ENCODE measurements around the gene HS6ST1.
"Not testable (repeated sequence)": the region's sequence is repeated elsewhere in the genome, so short reads cannot be mapped to it uniquely, and the experiment has no call there.

Gene HS6ST1

DNA sequence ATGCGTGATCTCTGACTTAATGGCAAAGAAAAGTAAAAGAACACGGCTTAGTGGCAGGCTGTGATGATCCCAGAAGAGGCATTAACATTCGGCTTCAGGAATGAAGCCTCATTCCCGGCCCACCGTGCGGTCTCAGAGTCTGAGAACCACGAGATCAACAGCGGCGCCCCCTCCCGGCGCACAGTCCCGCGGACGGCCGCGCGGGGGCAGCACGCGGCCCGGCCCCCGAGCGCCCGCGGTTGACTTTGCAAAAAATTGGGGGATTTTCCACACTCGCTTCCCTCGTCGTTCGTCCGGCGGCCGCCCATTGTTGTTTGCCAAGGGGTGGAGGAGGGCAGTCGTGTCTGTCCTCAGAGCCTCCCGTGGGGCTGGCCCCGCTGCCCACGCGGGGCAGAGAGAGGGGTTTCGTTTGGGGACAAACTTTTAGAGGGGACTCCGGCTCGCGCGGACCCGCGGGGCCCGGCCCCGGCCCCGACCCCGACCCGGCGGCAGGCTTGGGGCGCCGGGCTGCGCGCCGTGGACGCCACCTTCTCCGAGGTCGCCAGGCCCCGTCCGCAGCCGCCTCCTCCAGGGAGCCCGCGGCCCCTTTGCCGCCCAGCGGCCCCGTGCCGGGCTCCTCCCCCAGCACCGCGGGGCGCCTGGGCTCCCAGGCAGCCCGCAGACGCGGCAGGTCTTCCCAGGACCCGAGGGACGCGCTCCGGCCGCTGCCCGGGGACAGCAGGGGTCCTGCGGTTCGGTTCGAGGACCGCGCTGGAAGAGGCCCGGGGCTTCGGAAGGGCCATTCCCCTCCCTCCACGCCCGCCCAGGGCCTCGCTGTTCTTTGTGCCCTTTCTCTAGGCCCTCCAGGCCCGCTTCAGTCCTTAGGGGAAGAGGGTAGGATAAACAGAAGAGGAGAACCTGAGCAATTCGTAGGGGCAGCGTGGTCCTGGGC is 3.4 kb upstream of the HS6ST1 start:
- peak; percentile 75 for DNase-seq

DNA sequence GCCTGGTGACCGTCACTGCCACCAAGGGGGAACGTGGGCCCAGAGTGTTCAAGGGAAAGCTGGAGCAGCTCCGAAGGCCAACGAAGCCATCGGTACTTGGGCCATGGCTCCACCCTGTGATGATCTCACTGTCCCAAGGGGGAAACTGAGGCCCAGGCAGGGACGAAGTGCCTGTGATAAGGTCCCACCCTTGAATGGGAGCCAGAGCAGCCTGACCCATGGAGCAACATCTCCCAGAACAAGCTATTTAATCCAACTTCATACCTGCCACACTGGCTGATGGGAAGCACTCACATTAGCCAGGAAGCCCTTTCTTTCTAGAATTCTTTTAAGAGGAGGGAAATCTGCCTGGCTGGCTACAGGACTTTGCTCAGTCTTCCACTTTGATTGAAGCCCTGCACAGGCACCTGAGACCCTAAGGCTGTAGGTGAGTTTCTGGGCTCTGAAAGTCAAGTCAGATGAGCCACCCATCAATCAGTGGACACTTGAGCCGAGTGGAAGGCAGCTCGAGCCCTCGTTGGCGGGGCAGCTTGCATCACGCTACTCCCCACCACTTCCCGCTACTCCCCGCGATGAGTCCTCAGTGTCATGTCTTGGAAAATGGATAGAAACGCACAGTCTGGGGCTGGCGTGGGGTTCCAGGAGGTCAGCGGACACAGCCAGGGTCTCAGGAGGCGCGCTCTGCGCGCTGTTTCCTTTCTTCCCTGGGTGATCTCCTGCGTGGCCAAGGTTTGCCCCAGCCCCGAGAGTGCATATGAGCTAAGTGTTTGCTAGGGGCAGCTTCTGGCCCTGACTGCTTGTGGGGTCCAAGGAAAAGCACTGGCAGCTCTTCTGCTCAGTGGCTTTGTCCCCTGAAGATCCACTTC is 2.5 kb upstream of the HS6ST1 start:
- no peak for DNase-seq

DNA sequence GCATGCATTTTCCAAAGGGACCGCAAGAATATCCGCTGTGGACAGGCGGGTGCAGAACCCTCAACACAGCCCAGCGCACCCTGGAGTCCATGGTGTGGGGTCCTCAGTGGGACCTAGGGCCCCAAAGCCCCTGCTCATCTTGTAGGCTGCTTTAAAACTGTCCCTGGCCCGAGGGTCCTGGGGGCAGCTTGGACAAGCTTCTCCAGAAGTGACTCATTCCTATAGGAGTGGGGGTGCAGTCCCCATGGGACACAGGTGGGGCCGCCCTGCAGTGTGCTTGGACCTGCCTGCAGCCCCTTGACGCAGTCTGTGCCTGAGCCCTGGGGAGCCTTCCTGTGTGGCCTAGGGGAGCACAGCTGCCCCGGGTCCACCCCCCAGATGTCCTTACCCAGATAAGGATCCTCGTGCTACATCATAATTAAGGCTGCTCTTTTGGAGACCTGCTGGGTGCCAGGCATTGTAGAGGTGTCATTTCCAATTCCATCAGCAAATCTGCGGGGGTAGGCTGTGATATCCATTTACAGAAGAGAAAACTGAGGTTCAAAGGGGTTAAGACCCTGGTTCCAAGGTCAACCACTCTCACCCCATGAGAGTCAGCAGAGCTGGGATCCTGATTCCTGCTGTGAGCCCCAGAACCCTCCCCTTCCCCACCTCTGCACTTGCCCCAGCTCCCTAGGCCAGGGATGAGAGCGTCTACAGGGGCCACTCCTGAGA is 1.7 kb upstream of the HS6ST1 start:
- no peak for DNase-seq

DNA sequence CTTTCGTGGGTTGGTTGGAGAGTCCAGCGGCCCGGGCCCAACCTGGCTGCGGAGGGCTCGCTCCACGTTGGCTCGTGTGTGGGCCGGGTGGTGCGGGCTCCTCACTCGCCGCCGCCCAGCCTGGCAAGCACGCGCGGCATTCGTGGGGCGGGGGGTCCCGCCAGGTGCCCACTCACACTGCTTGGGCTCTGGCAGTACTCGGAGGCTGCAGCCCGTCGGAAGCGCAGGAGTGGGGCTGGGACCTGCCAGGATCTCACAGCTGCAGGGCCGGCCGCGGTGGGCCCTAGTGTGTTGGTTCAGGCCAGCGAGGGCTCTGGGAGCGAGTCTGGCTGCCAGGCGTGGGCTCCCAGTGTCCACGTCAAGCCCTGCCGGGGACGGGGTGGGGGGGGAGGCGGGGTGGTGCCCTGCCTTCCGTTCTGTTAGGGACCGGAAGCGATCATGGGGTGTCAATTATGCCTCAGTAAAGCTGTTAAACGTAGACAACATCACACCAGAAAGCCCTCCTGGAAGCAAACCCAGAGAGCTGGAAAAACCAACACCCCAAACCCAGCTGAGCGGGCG is 1.0 kb upstream of the HS6ST1 start:
- no peak for DNase-seq

DNA sequence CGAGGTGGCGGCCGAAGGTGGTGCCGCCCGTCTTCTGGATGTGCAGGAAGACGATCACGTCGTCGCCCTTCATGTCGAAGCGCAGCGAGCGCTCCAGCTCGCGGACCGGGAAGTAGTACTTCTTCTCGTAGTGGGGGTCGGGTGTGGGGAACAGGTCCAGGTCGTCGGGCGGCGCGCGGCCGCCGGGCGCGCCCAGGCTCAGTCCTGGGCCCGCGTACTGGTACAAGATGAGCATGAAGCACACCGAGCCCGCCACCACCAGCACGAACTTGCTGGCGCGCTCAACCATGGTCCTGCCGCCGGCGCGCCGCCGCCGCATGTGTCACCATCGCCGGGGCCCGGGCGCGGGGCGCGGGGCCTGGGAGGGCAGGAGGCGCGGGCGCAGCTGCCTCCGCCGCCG is 423 bp downstream of the HS6ST1 start:
- DNase-seq = peak; percentile 19

DNA sequence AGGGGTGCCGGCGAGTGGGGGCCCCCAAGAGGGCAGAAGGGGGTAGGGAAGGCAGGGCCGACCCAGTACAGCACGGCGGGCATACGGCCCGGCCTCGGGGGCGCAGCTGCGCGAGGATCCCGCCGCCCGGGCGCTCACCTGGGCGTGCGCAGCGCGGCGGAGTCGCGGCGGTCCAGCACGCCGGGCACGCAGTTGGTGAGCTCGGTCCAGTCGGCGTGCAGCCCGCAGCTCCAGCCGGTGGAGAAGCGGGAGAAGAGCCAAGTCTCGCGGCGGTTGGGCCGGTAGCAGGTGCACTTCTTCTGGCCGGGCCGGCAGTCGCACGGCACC is 806 bp downstream of the HS6ST1 start:
- DNase-seq = not testable (repeated sequence)

DNA sequence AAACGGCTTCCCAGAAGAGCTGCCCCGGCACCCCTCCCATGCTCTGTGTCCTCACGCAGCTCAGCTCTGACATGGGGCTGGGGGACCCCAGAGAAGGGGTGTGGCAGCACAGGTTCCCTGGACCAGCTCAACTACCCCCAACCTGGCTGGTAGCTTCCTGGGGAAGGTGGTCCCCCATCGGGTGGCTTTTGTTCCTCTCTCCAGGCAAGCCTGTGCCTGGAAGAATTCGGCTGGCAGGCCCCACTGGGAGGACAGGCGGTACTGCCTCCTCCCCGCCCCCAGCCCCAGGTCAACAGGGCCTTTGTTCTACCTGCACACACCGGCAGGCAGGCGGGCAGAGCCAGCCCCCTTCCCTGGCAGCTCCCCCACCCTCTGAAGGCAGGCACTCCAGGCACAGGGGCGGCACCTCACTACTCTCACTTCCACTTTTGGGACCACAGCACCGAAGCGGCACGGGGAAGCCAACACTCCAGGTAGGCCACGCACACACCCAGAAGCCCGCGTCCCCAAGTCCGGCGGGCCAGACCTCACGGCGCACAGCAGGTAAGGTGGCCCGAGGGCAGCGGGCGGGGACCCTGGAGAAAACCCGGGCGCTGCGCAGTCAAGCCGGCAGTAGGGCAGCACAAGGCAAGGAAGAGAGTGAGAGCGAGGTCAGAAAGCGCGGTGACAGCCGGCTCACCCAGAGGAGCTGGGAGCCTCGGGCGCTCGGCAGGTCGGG is 1.3 kb downstream of the HS6ST1 start:
- DNase-seq = no peak

DNA sequence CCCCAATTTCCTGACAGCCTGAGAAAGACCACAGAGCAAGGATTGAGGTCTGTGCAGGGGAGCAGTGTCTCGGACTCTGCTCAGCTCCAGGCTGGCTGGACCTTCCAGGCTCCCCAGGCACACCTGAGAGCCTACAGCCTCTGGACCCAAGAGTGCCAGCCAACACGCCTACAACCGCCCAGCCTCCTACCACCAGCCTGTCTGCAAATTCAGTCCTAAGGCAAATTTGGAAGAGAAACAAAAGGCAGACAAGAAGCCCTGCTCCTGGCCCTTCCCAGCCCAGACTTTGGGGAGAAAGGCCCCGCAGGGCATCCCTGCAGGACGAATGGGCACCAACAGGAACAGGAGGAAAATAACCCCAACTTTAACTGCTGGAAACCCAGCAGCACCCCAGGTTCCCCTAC is 1.9 kb downstream of the HS6ST1 start:
- DNase-seq = no peak

DNA sequence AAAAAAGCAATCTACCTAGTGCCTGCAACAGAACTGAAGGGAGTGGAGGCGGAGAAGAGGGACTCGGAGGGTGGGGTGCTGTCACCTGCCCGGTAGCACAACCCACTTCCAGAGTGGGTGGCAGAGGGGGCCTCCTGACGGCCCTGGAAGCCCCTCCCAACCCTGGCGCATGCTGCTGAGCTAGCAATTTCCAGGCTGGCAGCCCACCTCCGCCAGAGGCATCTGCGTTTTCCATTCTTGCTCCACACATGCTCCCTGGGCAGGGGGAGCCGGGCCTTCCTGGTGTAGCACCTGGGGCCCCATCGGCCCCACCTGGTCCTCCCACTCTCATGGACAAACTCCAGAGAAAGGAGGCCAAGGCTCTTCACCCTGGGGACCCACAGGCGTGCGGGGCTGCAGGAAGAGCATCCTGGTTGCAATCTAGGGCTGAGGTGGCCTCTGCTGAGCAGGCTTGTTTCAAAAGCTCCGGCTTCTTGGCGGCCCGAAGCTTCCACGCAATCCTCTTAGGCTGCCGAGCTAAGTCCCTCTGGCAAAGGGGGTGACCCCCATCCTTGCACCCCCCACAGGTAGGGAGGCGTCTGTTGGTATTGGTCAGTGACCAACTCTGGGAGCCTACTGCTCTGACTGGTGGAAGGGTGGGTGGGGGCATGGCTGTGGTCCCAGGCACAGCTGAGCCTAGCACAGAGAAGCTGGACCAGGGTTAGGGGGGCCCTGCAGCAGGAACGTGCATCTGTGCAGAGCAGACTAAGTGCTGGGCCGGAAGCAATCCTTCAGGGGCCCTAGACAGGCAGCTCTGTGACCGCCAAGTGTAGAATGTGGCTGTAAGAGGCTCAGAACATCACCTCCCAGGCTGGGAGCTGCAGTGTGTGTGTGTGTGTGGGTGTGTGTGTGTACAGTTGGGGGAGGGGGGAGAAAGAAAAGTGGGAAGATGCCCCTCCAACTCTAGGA is 2.6 kb downstream of the HS6ST1 start:
- no peak for DNase-seq

DNA sequence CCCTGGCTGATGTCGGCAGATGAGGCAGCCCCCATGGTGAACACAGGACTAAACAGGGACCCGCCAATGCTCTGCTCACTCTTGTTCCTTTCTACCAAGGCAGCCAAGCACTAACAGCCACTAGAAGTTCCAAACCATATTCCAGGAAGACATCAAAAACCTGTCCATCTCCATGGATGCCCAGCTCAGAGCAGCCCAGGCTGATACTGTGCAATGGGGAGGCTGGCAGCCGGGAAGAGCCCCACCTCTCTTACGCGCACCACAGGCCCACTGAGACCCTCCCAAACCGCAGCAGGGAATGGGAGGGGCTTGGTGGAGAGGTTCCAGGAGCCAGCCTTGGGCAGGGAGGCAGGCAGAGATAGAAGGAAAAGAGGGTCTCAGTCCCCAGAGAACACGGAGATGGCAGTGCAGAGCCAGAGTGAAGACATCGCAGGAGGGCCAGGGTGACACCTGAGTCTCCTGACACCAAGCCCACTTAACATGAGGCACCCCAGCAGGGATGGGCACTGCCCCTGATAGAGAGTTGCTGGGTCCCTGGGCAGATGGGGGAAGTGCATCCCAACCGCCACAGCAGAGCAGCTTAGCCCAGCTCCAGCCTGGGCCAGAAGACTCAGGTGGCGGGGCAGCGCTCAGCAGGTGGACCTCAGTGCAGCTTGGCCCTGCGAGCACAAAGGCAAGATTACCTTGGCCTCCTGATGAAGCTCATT is 3.4 kb downstream of the HS6ST1 start:
- no peak for DNase-seq

DNA sequence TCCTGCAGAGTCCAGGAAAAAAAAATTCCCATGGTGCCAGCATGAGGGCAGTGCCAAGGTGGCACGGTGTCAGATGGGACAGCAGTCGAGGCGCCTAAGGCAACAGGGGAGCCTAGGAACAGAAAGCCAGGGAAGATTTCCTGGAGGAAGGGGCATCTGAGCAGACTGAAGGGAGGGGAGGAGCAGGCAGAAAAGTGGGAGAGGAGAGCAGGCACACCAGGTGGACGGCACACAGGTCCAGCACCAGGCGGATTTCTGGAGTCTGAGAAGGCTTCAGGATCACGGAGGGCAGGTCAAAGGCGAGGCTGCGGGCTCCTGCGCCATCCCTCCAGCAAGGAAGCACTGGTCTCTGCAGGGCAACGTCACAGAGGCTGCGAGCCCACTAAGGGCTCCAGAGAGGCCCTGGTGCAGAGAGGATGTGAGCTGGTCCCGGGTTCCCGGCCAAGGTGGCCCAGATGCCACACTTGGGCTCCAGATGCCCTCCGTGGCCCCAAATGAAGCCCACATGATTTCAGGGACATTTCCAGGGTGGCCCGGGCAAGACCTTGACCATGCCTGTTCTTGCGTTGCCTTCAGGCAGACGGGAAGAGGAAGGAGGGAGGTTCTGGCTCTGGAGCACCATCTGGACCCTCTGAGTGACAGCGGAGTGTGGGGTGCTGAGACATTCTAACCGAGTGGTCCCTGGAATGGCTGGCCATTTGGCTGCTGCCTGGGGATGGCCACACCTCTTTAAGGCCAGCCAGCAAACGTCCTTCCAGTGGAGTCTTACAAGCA is 4.1 kb downstream of the HS6ST1 start:
- DNase-seq = no peak

DNA sequence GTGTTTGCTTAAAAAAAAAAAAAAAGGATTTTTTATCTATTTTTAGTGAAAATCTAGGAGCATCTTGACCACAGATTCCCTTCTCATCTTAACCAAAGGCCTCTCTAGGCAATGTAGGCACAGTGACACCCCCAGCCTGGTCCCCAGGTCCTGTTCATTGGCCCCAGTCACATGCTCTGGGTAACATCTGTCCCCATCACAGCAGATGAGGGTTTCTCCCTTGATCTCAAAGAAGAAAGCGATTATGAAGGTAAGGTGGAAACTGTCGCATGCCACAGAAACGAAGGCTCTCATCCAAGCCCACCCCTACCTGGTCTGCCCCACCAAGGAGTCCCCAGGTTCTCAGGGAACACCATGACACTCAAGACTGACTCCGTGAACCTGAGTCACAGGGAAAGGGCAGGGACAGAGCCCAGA is 4.7 kb downstream of the HS6ST1 start:
- no peak for DNase-seq

DNA sequence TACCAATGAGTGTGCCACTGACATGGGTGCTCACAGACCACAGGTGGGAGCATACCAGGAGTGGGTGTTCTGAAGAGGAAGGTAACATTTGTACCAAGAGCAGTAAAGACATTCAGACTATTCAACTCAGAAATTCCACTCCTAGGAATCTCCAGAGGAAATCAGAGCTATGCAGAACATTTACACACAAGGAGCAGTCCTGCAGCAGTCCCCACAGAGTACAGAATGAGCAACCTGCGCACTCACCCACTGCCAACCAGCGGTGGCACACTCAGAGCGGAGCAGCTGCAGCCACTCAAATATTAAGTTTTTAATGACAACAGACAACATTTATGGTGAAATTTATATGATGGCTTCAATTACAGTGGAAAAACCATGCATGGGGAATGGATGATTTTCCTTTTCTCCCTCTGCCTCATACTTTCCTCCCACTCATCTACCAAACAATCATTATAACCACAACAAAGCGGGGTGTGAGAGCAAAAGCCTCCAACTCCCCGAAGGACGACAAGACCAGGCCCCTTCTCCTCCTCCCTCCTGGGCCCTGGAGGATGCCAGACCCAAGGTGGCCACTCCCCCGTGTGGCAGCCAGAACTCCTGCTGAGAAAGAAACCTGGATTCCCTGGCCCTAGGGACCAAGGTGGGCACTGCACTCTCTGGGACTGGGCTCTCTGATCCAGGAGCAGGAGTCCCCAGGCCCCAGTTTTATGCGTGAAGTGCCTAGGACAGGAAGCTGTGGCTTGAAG is 5.4 kb downstream of the HS6ST1 start:
- DNase-seq = no peak

DNA sequence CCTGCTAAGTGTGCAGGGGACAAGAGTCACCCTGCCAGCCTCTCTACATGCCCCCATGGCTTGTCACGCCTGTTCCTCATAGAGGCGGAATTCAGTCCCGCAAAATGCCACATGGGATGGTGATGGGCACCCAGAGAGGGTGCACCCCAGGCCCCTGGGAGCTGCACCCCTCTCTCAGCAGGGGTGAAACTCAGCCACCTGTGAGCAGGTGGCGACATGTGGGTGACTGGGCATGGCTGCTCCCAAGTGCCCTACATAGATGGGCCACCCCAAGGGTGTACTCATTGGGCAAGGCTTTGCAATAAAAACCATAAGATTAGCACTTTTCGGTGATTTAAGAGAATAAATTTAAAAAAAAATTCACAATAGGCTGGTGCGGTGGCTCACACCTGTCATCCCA is 6.3 kb downstream of the HS6ST1 start:
- DNase-seq = no peak

DNA sequence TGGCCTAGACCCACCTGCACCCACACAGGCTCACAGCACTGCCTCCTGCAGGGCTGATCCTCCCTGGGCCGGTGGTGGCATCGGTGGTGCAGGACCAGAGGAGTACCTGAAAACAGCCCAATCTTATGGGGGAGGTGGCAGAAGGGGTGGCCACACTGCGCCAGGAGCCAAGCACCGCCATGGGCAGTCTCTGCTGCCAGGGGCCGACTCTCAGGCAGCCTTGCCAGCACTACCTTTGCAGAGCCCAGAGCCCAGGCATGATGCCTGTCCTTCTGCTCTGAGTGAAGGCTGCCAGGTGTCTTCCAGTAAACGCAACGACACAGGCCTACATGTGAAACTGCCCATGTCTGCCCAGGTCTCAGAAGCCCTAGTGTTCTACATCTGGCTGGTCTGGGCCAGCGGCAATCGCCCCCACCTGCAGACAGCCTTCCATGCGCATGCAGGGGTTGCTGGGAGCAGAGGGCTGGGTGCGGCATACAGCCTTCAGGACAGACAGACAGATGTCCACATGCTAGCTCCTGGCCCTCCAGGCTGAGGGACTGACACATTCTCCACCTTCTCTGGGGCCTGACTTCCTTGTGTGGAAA is 6.8 kb downstream of the HS6ST1 start:
- DNase-seq = no peak

DNA sequence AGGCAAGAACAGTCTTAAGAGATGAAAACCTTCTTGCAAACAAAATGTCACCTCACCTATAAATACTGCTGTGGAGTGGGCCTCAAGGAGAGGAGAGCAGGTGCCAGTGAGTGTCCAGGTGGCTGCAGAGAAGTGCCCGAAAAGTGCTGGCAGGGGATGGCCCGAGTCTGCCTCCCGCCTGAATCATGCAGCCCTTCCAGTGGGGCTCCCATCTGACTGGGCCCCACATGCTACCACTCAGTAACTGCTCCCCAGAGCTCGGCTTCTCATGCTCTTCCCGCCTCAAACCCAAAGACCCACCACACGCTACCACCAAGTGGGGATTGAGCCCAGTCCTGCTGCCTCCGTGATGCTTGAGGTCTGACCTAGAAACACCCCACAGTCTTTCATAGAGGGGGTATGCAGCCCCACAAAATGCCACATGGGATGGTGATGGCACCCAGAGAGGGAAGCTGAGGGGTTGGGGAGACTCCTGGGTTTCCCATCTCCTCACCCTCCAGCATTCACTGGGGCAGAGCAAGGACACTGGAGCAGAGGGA is 7.4 kb downstream of the HS6ST1 start:
- DNase-seq = no peak

DNA sequence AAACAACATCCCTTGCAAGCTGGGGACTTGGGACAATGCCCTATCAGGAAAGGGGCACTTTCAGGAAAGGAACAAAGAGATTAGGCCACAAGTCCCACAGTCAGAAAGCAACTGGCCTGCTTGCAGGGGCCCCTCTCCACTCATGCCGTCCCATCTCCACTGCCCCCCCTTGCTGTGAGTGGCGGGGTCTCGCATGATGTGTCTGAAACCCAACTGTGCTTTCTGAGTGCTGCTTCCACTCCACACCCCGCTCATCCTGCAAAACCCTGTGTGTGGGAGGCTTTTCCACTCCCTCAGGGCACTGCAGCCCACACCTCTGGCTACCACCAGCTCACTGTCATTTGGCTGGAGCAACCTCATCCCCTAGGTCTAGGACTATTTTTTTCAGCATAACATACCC is 7.9 kb downstream of the HS6ST1 start:
- no peak for DNase-seq

DNA sequence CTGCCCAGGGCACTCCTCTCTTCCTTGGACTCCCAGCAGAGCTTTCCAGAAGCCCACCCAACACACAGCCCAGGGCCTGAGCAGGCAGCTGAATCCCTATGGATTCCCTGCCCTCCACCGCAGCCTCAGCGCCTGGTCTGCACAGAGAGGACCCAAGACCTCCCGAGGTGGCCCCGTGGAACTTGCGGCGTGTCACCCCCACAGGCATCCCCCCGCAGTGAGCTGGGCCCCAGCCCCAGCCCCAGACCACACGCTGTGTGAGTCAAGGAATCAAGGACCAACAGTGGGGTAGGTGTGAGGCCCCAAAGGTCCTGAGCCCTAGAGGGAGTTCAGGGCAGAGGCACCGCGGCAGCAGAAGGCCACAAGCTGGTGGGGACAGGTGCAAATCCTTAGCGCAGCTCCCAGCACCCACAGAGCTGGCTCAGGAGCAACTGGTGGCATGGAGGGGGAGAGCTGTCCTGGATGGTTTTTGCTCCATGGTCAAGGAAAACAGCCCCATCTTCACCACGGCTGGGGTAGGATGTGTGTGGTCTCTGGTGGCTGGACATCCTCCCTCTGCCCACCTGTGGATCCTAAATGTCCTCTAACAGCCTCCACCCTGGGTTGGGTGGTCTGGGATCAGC is 8.5 kb downstream of the HS6ST1 start:
- no peak for DNase-seq

Measured in central memory CD4-positive, alpha-beta T cell (primary cell).